ENCODE measurements around the gene UNC13A. TPM values are rescaled to one million over a fixed set of nuclear protein-coding genes. Genes with fewer than 3 reads are reported as not detected.

Gene UNC13A
- total RNA-seq, 2 donors from 2014 or later: not detected

GRCh38 chr19:17647071-17648020 is 40.8 kb downstream of the UNC13A start:
- H3K4me1 Mint-ChIP-seq: peaks cover 2% of the 10 kb centered on the region
- no peaks in the 10 kb centered on the region for H3K36me3 Mint-ChIP-seq (ENCODE audit: low read depth)
- DNase-seq: no peak
- H3K27me3 Mint-ChIP-seq: peaks cover 12% of the 10 kb centered on the region
- no peaks in the 10 kb centered on the region for H3K9me3 ChIP-seq (ENCODE audit: control insufficient read depth, low read length, poor library complexity, severe bottlenecking)
- no peak for ATAC-seq
- H3K4me3 Mint-ChIP-seq: no peak overlapping the region
- no peak overlapping the region for H3K27ac Mint-ChIP-seq

- Mint-ChIP-seq H3K4me1 (peaks cover 2% of the 10 kb centered on the region), H3K4me3 (no peak overlapping the region), H3K27me3 (peaks cover 12% of the 10 kb centered on the region), H3K27ac (no peak overlapping the region), H3K36me3 (ENCODE audit: low read depth) (no peaks in the 10 kb centered on the region)
- no peak for ATAC-seq
- no peak for DNase-seq
- no peaks in the 10 kb centered on the region for H3K9me3 ChIP-seq (ENCODE audit: control insufficient read depth, low read length, poor library complexity, severe bottlenecking)
Observed at GRCh38 chr19:17646441-17646840, 41.7 kb downstream of the UNC13A start.

- ATAC-seq (no peak), DNase-seq (no peak)
- Mint-ChIP-seq H3K27me3 (peaks cover 12% of the 10 kb centered on the region), H3K4me3 (no peak overlapping the region), H3K36me3 (ENCODE audit: low read depth) (no peaks in the 10 kb centered on the region), H3K4me1 (peaks cover 2% of the 10 kb centered on the region), H3K27ac (no peak overlapping the region)
- H3K9me3 ChIP-seq (ENCODE audit: control insufficient read depth, low read length, poor library complexity, severe bottlenecking): no peaks in the 10 kb centered on the region
Observed at GRCh38 chr19:17645339-17645963, 42.7 kb downstream of the UNC13A start.

- no peak for ATAC-seq
- Mint-ChIP-seq H3K36me3 (ENCODE audit: low read depth) (no peaks in the 10 kb centered on the region), H3K4me3 (no peak overlapping the region), H3K27ac (no peak overlapping the region), H3K4me1 (no peaks in the 10 kb centered on the region), H3K27me3 (peaks cover 15% of the 10 kb centered on the region)
- no peak for DNase-seq
- H3K9me3 ChIP-seq (ENCODE audit: control insufficient read depth, low read length, poor library complexity, severe bottlenecking): no peaks in the 10 kb centered on the region
Observed at GRCh38 chr19:17642656-17643055, 45.5 kb downstream of the UNC13A start.

GRCh38 chr19:17641846-17642245 is 46.3 kb downstream of the UNC13A start:
- Mint-ChIP-seq H3K36me3 (ENCODE audit: low read depth) (no peaks in the 10 kb centered on the region), H3K27ac (no peak overlapping the region)
- ATAC-seq: no peak

GRCh38 chr19:17641181-17641580 is 47.0 kb downstream of the UNC13A start:
- ATAC-seq (no peak), DNase-seq (no peak)
- Mint-ChIP-seq H3K36me3 (ENCODE audit: low read depth) (no peaks in the 10 kb centered on the region), H3K27me3 (peaks cover 15% of the 10 kb centered on the region), H3K27ac (no peak overlapping the region), H3K4me1 (no peaks in the 10 kb centered on the region), H3K4me3 (no peak overlapping the region)
- no peaks in the 10 kb centered on the region for H3K9me3 ChIP-seq (ENCODE audit: control insufficient read depth, low read length, poor library complexity, severe bottlenecking)

More at GRCh38 chr19:17641846-17642245, 46.3 kb downstream of the UNC13A start:
- Mint-ChIP-seq H3K4me3 (no peak overlapping the region), H3K4me1 (no peaks in the 10 kb centered on the region), H3K27me3 (peaks cover 15% of the 10 kb centered on the region)
- no peak for DNase-seq
- no peaks in the 10 kb centered on the region for H3K9me3 ChIP-seq (ENCODE audit: control insufficient read depth, low read length, poor library complexity, severe bottlenecking)

- no peak for DNase-seq
- no peaks in the 10 kb centered on the region for H3K27me3 Mint-ChIP-seq
- H3K4me1 Mint-ChIP-seq: no peaks in the 10 kb centered on the region
- no peak overlapping the region for H3K27ac Mint-ChIP-seq
- no peaks in the 10 kb centered on the region for H3K9me3 ChIP-seq (ENCODE audit: control insufficient read depth, low read length, poor library complexity, severe bottlenecking)
- no peaks in the 10 kb centered on the region for H3K36me3 Mint-ChIP-seq (ENCODE audit: low read depth)
- H3K4me3 Mint-ChIP-seq: no peak overlapping the region
- ATAC-seq: no peak
Observed at GRCh38 chr19:17633700-17634099, 54.5 kb downstream of the UNC13A start.

- Mint-ChIP-seq H3K36me3 (ENCODE audit: low read depth) (no peaks in the 10 kb centered on the region), H3K27me3 (no peaks in the 10 kb centered on the region), H3K4me3 (no peak overlapping the region), H3K4me1 (no peaks in the 10 kb centered on the region), H3K27ac (no peak overlapping the region)
- no peak for DNase-seq
- ATAC-seq: no peak
- H3K9me3 ChIP-seq (ENCODE audit: control insufficient read depth, low read length, poor library complexity, severe bottlenecking): no peaks in the 10 kb centered on the region
Observed at GRCh38 chr19:17632577-17632976, 55.6 kb downstream of the UNC13A start.

GRCh38 chr19:17629760-17630159 is 58.4 kb downstream of the UNC13A start:
- Mint-ChIP-seq H3K4me3 (no peak overlapping the region), H3K27me3 (no peaks in the 10 kb centered on the region), H3K4me1 (no peaks in the 10 kb centered on the region), H3K36me3 (ENCODE audit: low read depth) (no peaks in the 10 kb centered on the region), H3K27ac (no peak overlapping the region)
- DNase-seq: no peak
- no peak for ATAC-seq
- H3K9me3 ChIP-seq (ENCODE audit: control insufficient read depth, low read length, poor library complexity, severe bottlenecking): no peaks in the 10 kb centered on the region

- Mint-ChIP-seq H3K4me1 (no peaks in the 10 kb centered on the region), H3K27me3 (no peaks in the 10 kb centered on the region), H3K4me3 (no peak overlapping the region), H3K36me3 (ENCODE audit: low read depth) (no peaks in the 10 kb centered on the region), H3K27ac (no peak overlapping the region)
- ATAC-seq (no peak), DNase-seq (no peak)
- H3K9me3 ChIP-seq (ENCODE audit: control insufficient read depth, low read length, poor library complexity, severe bottlenecking): no peaks in the 10 kb centered on the region
Observed at GRCh38 chr19:17627921-17628320, 60.2 kb downstream of the UNC13A start.

- no peaks in the 10 kb centered on the region for H3K4me1 Mint-ChIP-seq
- no peaks in the 10 kb centered on the region for H3K9me3 ChIP-seq (ENCODE audit: control insufficient read depth, low read length, poor library complexity, severe bottlenecking)
- H3K27ac Mint-ChIP-seq: no peak overlapping the region
- DNase-seq: no peak
- ATAC-seq: no peak
- no peak overlapping the region for H3K4me3 Mint-ChIP-seq
- no peaks in the 10 kb centered on the region for H3K27me3 Mint-ChIP-seq
- H3K36me3 Mint-ChIP-seq (ENCODE audit: low read depth): no peaks in the 10 kb centered on the region
Observed at GRCh38 chr19:17627161-17627560, 61.0 kb downstream of the UNC13A start.

GRCh38 chr19:17626456-17627015 is 61.6 kb downstream of the UNC13A start:
- no peak for DNase-seq
- H3K36me3 Mint-ChIP-seq (ENCODE audit: low read depth): peaks cover 2% of the 10 kb centered on the region
- ATAC-seq: no peak
- peaks cover 4% of the 10 kb centered on the region for H3K4me1 Mint-ChIP-seq
- H3K27me3 Mint-ChIP-seq: no peaks in the 10 kb centered on the region
- no peaks in the 10 kb centered on the region for H3K9me3 ChIP-seq (ENCODE audit: control insufficient read depth, low read length, poor library complexity, severe bottlenecking)
- H3K27ac Mint-ChIP-seq: no peak overlapping the region
- H3K4me3 Mint-ChIP-seq: no peak overlapping the region

- Mint-ChIP-seq H3K36me3 (ENCODE audit: low read depth) (peaks cover 2% of the 10 kb centered on the region), H3K27me3 (no peaks in the 10 kb centered on the region), H3K27ac (no peak overlapping the region), H3K4me1 (peaks cover 4% of the 10 kb centered on the region), H3K4me3 (no peak overlapping the region)
- no peaks in the 10 kb centered on the region for H3K9me3 ChIP-seq (ENCODE audit: control insufficient read depth, low read length, poor library complexity, severe bottlenecking)
- DNase-seq (no peak), ATAC-seq (no peak)
Observed at GRCh38 chr19:17625980-17626379, 62.2 kb downstream of the UNC13A start.
